CD4-positive, alpha-beta T cell treated with Interferon gamma for 1 hour (primary cell): ENCODE measurements around the gene CGB2.
"Not testable (repeated sequence)": the region's sequence is repeated elsewhere in the genome, so short reads cannot be mapped to it uniquely, and the experiment has no call there.

Experiments used
- DNase-seq: peaks from one replicate; pipeline ENCODE4 v3.0.0-alpha.2; 2020

CGB2 gene

GRCh38 chr19:49011194-49011593, 20.5 kb upstream of the CGB2 start:
- no peak for DNase-seq

- DNase-seq: no peak
Measured at GRCh38 chr19:49014123-49014869, 17.4 kb upstream of the CGB2 start.

GRCh38 chr19:49014870-49015255, 16.8 kb upstream of the CGB2 start:
- DNase-seq: no peak

GRCh38 chr19:49016067-49016839, 15.4 kb upstream of the CGB2 start:
- no peak for DNase-seq

GRCh38 chr19:49017041-49017665, 14.5 kb upstream of the CGB2 start, which contains the start of gene LHB:
LHB (minus strand) TSS chr19:49017091; CDS start chr19:49017081, 10 bp downstream.
- DNase-seq: no peak

- peak; percentile 71 for DNase-seq
Measured at GRCh38 chr19:49017666-49018351, 13.9 kb upstream of the CGB2 start.

GRCh38 chr19:49018388-49019241, 13.1 kb upstream of the CGB2 start:
- DNase-seq: not testable (repeated sequence)

GRCh38 chr19:49019242-49019932, 12.3 kb upstream of the CGB2 start:
- peak; percentile 63 for DNase-seq

- no peak for DNase-seq
Measured at GRCh38 chr19:49020342-49020741, 11.3 kb upstream of the CGB2 start.

- DNase-seq: no peak
Measured at GRCh38 chr19:49020931-49021895, 10.5 kb upstream of the CGB2 start.

GRCh38 chr19:49022116-49022515, 9.6 kb upstream of the CGB2 start:
- DNase-seq: no peak

- not testable (repeated sequence) for DNase-seq
Measured at GRCh38 chr19:49024233-49024632, 7.5 kb upstream of the CGB2 start, which contains the start of gene CGB3. CGB3 (minus strand) TSS chr19:49024333; CDS start chr19:49023971, 362 bp downstream.

GRCh38 chr19:49025088-49025487, 6.6 kb upstream of the CGB2 start:
- not testable (repeated sequence) for DNase-seq

GRCh38 chr19:49025599-49025998, 6.1 kb upstream of the CGB2 start:
- not testable (repeated sequence) for DNase-seq

GRCh38 chr19:49028686-49029085, 3.0 kb upstream of the CGB2 start:
- DNase-seq: not testable (repeated sequence)

- DNase-seq: not testable (repeated sequence)
Measured at GRCh38 chr19:49029749-49030148, 1.9 kb upstream of the CGB2 start.

GRCh38 chr19:49030323-49030722, 1.4 kb upstream of the CGB2 start:
- not testable (repeated sequence) for DNase-seq

GRCh38 chr19:49036815-49037214, 5.1 kb downstream of the CGB2 start, which contains the start of gene CGB1:
CGB1 (minus strand) TSS chr19:49036895; CDS start chr19:49036711, 184 bp downstream.
- not testable (repeated sequence) for DNase-seq

- DNase-seq: not testable (repeated sequence)
Measured at GRCh38 chr19:49038111-49038510, 6.4 kb downstream of the CGB2 start.
